Measurements from ENCODE around the gene C16orf78. TPM values are rescaled to one million over a fixed set of nuclear protein-coding genes. Genes with fewer than 3 reads are reported as not detected.

The C16orf78 gene
- polyA plus RNA-seq, 1 donor from 2014 or later, result not detected

GRCh38 chr16:49398761-49399160, 25.2 kb downstream of the C16orf78 start:
- no peaks in the 10 kb centered on the region for H3K9me2 ChIP-seq (ENCODE audit: insufficient read depth, low read length)
- TF ChIP-seq REST (IDR thresholded peaks at IDR 0.05; ENCODE audit: borderline replicate concordance), result no peak
- no peak for TF ChIP-seq TAF1 (IDR thresholded peaks at IDR 0.05; ENCODE audit: low read depth)
- no peak for TF ChIP-seq EP300 (conservative IDR thresholded peaks at IDR 0.05; ENCODE audit: poor library complexity, severe bottlenecking)
- TF ChIP-seq CTCF (IDR thresholded peaks at IDR 0.05; ENCODE audit: poor library complexity, severe bottlenecking), result no peak
- TF ChIP-seq POLR2AphosphoS5 (IDR thresholded peaks at IDR 0.05), result no peak
- TF ChIP-seq MXI1 (conservative IDR thresholded peaks at IDR 0.05; ENCODE audit: poor library complexity, severe bottlenecking), result no peak
- no peak for TF ChIP-seq RAD21 (conservative IDR thresholded peaks at IDR 0.05)
- no peak for TF ChIP-seq EZH2 (IDR thresholded peaks at IDR 0.05; ENCODE audit: borderline replicate concordance, insufficient read depth, low read length, poor library complexity, severe bottlenecking)
- TF ChIP-seq SMC3 (conservative IDR thresholded peaks at IDR 0.05; ENCODE audit: poor library complexity), result no peak
- H3K9me3 ChIP-seq (ENCODE audit: low read length), result peaks cover 4% of the 10 kb centered on the region
- H3K27ac ChIP-seq (ENCODE audit: low read length), result no peak overlapping the region
- no peaks in the 10 kb centered on the region for H3K79me2 ChIP-seq (replicated peaks; ENCODE audit: insufficient read depth, low read length)
- no peak overlapping the region for H2AFZ ChIP-seq (ENCODE audit: low read depth, low read length)
- no peak overlapping the region for H3K9ac ChIP-seq (ENCODE audit: low read length)
- no peak overlapping the region for H3K4me2 ChIP-seq (ENCODE audit: low read length)
- no peak overlapping the region for H3K4me3 ChIP-seq (ENCODE audit: low read length)
- no peaks in the 10 kb centered on the region for H3F3A ChIP-seq (ENCODE audit: insufficient read depth, low read length, poor library complexity, severe bottlenecking)
- no peaks in the 10 kb centered on the region for H3K27me3 ChIP-seq (ENCODE audit: insufficient read depth, low read depth, low read length)
- no peaks in the 10 kb centered on the region for H3K36me3 ChIP-seq (ENCODE audit: insufficient read depth, low read length)
- no peaks in the 10 kb centered on the region for H4K20me1 ChIP-seq (ENCODE audit: insufficient read depth)

GRCh38 chr16:49399594-49400364, 26.2 kb downstream of the C16orf78 start:
- H4K20me1 ChIP-seq (ENCODE audit: insufficient read depth), result no peaks in the 10 kb centered on the region
- H3K4me3 ChIP-seq (ENCODE audit: low read length), result no peak overlapping the region
- H3K27me3 ChIP-seq (ENCODE audit: insufficient read depth, low read depth, low read length), result no peaks in the 10 kb centered on the region
- no peak overlapping the region for H3K9ac ChIP-seq (ENCODE audit: low read length)
- peaks cover 4% of the 10 kb centered on the region for H3K9me3 ChIP-seq (ENCODE audit: low read length)
- no peak for TF ChIP-seq TAF1 (IDR thresholded peaks at IDR 0.05; ENCODE audit: low read depth)
- no peak for TF ChIP-seq REST (IDR thresholded peaks at IDR 0.05; ENCODE audit: borderline replicate concordance)
- TF ChIP-seq EZH2 (IDR thresholded peaks at IDR 0.05; ENCODE audit: borderline replicate concordance, insufficient read depth, low read length, poor library complexity, severe bottlenecking), result no peak
- no peak for TF ChIP-seq SMC3 (conservative IDR thresholded peaks at IDR 0.05; ENCODE audit: poor library complexity)
- TF ChIP-seq RAD21 (conservative IDR thresholded peaks at IDR 0.05), result no peak
- TF ChIP-seq MXI1 (conservative IDR thresholded peaks at IDR 0.05; ENCODE audit: poor library complexity, severe bottlenecking), result no peak
- no peak for TF ChIP-seq EP300 (conservative IDR thresholded peaks at IDR 0.05; ENCODE audit: poor library complexity, severe bottlenecking)
- TF ChIP-seq CTCF (IDR thresholded peaks at IDR 0.05; ENCODE audit: poor library complexity, severe bottlenecking), result no peak
- TF ChIP-seq POLR2AphosphoS5 (IDR thresholded peaks at IDR 0.05), result no peak
- H3K27ac ChIP-seq (ENCODE audit: low read length), result no peak overlapping the region
- no peaks in the 10 kb centered on the region for H3K36me3 ChIP-seq (ENCODE audit: insufficient read depth, low read length)
- no peak overlapping the region for H3K4me2 ChIP-seq (ENCODE audit: low read length)
- no peaks in the 10 kb centered on the region for H3F3A ChIP-seq (ENCODE audit: insufficient read depth, low read length, poor library complexity, severe bottlenecking)
- H3K79me2 ChIP-seq (replicated peaks; ENCODE audit: insufficient read depth, low read length), result no peaks in the 10 kb centered on the region
- no peak overlapping the region for H2AFZ ChIP-seq (ENCODE audit: low read depth, low read length)
- H3K9me2 ChIP-seq (ENCODE audit: insufficient read depth, low read length), result no peaks in the 10 kb centered on the region

Measured in neural cell (in vitro differentiated cells).